GM23338 (cell line): ENCODE measurements around the gene XPNPEP2. TPM values are rescaled to one million over a fixed set of nuclear protein-coding genes. Genes with fewer than 3 reads are reported as not detected.

ENCODE experiments used
- ATAC-seq: fragments of 200-7000 bp; cut with Tn5 transposase; 3 replicates; pipeline ENCODE4 v1.9.1; 2020
- DNase-seq: peaks from one replicate; pipeline ENCODE4 v3.0.0-alpha.2; 2015; ENCODE audit warnings: low spot score
- H2AFZ ChIP-seq: fragments of 200-600 bp; sonication (generic); 2 replicates; pipeline ENCODE4 v1.8.0; 2016; ENCODE audit warnings: antibody characterized with exemption, mild to moderate bottlenecking, moderate library complexity
- H3F3A ChIP-seq: fragments of 200-600 bp; sonication (generic); replicated peaks from 2 replicates; pipeline ENCODE4 v1.8.0; 2017; ENCODE audit warnings: antibody characterized with exemption, mixed run types, low read depth
- H3K27ac ChIP-seq: fragments of 200-600 bp; sonication (generic); 2 replicates; pipeline ENCODE4 v1.6.1; 2016; ENCODE audit warnings: low read depth
- H3K27me3 ChIP-seq: fragments of 200-600 bp; sonication (generic); 2 replicates; pipeline ENCODE4 v1.8.0; 2016; ENCODE audit warnings: mild to moderate bottlenecking, mixed run types, moderate library complexity; ENCODE audit not compliant: insufficient read depth
- H3K36me3 ChIP-seq: fragments of 200-600 bp; sonication (generic); 2 replicates; pipeline ENCODE4 v1.8.0; 2016; ENCODE audit warnings: mild to moderate bottlenecking; ENCODE audit not compliant: insufficient read depth
- H3K4me1 ChIP-seq: fragments of 200-600 bp; sonication (generic); 2 replicates; pipeline ENCODE4 v1.8.0; 2016; ENCODE audit warnings: mild to moderate bottlenecking, moderate library complexity; ENCODE audit not compliant: insufficient read depth
- H3K4me2 ChIP-seq: fragments of 200-600 bp; sonication (generic); 2 replicates; pipeline ENCODE4 v1.7.1; 2017; ENCODE audit warnings: mixed run types
- H3K4me3 ChIP-seq: fragments of 200-600 bp; sonication (generic); 2 replicates; pipeline ENCODE4 v1.6.1; 2016; ENCODE audit warnings: mixed run types
- H3K79me2 ChIP-seq: fragments of 200-600 bp; sonication (generic); replicated peaks from 2 replicates; pipeline ENCODE4 v1.8.0; 2017; ENCODE audit warnings: mild to moderate bottlenecking; ENCODE audit not compliant: insufficient read depth
- H3K9me2 ChIP-seq: fragments of 200-600 bp; sonication (generic); 2 replicates; pipeline ENCODE4 v1.8.0; 2017; ENCODE audit not compliant: insufficient read depth
- H4K20me1 ChIP-seq: fragments of 200-600 bp; sonication (generic); replicated peaks from 2 replicates; pipeline ENCODE4 v1.8.0; 2017; ENCODE audit warnings: mild to moderate bottlenecking; ENCODE audit not compliant: insufficient read depth
- H3K27ac Mint-ChIP-seq: 2 replicates; pipeline ENCODE4 v1.8.0; 2020; ENCODE audit warnings: inconsistent platforms, mild to moderate bottlenecking, moderate library complexity, mixed read lengths
- H3K27me3 Mint-ChIP-seq: 3 replicates; pipeline ENCODE4 v1.8.0; 2022; ENCODE audit warnings: low read depth, mild to moderate bottlenecking, moderate library complexity, mixed read lengths, inconsistent platforms; ENCODE audit not compliant: insufficient read depth, poor library complexity
- H3K36me3 Mint-ChIP-seq: 3 replicates; pipeline ENCODE4 v1.8.0; 2021; ENCODE audit warnings: low read depth, mild to moderate bottlenecking, inconsistent platforms, moderate library complexity, mixed read lengths
- H3K4me1 Mint-ChIP-seq: 3 replicates; pipeline ENCODE4 v1.8.0; 2020; ENCODE audit warnings: mild to moderate bottlenecking, inconsistent platforms, mixed read lengths
- H3K4me3 Mint-ChIP-seq: 3 replicates; pipeline ENCODE4 v1.8.0; 2021; ENCODE audit warnings: moderate library complexity, mild to moderate bottlenecking, inconsistent platforms, mixed read lengths
- H3K9me3 Mint-ChIP-seq: 3 replicates; pipeline ENCODE4 v1.8.0; 2020; ENCODE audit warnings: moderate library complexity, mild to moderate bottlenecking, inconsistent platforms, mixed read lengths
- ETS1 ChIP-seq: IDR thresholded peaks from 2 replicates; pipeline ENCODE4 v1.6.1; 2016; ENCODE audit warnings: antibody characterized with exemption
- EZH2 ChIP-seq: fragments of 200-600 bp; sonication (generic); IDR thresholded peaks from one replicate; pipeline ENCODE4 v1.8.0; 2017; ENCODE audit warnings: antibody characterized with exemption, mild to moderate bottlenecking, low read depth; ENCODE audit not compliant: unreplicated experiment
- JUNB ChIP-seq: IDR thresholded peaks from one replicate; pipeline ENCODE4 v1.6.1; 2016; ENCODE audit warnings: antibody characterized with exemption; ENCODE audit not compliant: unreplicated experiment
- POLR2AphosphoS5 ChIP-seq: IDR thresholded peaks from 2 replicates; pipeline ENCODE4 v1.6.1; 2016; ENCODE audit warnings: antibody characterized with exemption, low read depth
- STAT1 ChIP-seq: IDR thresholded peaks from one replicate; pipeline ENCODE4 v1.6.1; 2016; ENCODE audit warnings: antibody characterized with exemption; ENCODE audit not compliant: unreplicated experiment
- ZNF114 ChIP-seq: fragments of 250-450 bp; sonication (Bioruptor Pico); IDR thresholded peaks from 2 replicates; pipeline ENCODE4 v1.5.0; 2020; ENCODE audit warnings: mild to moderate bottlenecking, moderate library complexity
- long read RNA-seq: library from polyadenylated mRNA; unstranded; transcript quantifications from one replicate; pipeline ENCODE4 v2.0.0, GENCODE V29; 2020; ENCODE audit not compliant: unreplicated experiment
- polyA plus RNA-seq: library from polyadenylated mRNA; unstranded; fragments of >200 nt; fragmentation: Nextera tagmentation; extraction: Ambion mirVana; gene quantifications from 2 replicates; pipeline ENCODE4 v1.2.1, GENCODE V29; 2016
- total RNA-seq: library from RNA; depleted of rRNA; stranded (reverse); fragments of >200 nt; shearing (Covaris generic); gene quantifications from 2 replicates; pipeline ENCODE4 v1.2.3, GENCODE V29; 2014; rRNA removed
- TF ChIP-seq, protein P1 (sequence below): fragments of 250-450 bp; sonication (Bioruptor Pico); IDR thresholded peaks from 2 replicates; pipeline ENCODE4 v1.5.0; 2020; ENCODE audit warnings: mild to moderate bottlenecking, moderate library complexity

XPNPEP2 gene, protein sequence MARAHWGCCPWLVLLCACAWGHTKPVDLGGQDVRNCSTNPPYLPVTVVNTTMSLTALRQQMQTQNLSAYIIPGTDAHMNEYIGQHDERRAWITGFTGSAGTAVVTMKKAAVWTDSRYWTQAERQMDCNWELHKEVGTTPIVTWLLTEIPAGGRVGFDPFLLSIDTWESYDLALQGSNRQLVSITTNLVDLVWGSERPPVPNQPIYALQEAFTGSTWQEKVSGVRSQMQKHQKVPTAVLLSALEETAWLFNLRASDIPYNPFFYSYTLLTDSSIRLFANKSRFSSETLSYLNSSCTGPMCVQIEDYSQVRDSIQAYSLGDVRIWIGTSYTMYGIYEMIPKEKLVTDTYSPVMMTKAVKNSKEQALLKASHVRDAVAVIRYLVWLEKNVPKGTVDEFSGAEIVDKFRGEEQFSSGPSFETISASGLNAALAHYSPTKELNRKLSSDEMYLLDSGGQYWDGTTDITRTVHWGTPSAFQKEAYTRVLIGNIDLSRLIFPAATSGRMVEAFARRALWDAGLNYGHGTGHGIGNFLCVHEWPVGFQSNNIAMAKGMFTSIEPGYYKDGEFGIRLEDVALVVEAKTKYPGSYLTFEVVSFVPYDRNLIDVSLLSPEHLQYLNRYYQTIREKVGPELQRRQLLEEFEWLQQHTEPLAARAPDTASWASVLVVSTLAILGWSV
- total RNA-seq = not detected in 2 replicates
- not detected in 2 replicates for polyA plus RNA-seq
- long read RNA-seq = 0 reads

DNA sequence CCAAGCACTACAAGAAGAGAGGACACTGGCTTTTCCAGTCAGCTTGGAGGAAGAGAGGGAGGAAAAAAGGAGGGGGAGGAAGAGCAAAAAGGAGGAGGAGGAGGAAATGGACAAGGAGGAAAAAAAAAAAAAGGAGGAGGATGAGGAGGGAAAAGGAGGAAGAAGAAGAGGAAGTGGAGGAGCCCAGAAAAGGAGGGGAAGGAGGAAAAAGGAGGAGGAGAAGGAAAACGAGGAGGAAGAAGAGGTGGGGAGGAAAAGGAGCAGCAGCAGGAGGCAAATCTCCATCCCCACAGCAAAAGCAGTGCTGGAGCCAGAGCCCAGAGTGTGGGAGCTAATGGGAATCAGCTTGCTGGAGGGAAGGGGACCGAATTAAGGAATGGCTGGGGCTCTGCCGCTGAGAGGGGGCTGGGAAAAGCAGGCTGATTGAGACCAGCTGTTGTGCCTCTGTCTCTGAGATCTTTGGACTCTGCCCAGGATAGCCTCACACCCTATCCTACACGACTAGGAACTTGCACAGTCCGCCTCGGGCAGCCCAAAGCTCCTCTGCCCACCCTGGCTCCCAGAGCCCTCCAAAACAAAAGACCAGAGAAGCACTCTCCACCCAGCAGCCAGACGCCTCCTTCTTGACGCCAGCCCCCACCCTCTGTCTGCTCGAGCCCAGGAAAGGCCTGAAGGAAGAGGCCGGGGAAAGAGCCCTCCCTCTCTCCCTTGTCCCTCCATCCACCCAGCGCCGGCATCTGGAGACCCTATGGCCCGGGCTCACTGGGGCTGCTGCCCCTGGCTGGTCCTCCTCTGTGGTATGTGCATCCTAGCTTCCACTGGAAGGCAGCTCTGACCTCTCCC, at the start of gene XPNPEP2:
TSS of gene XPNPEP2 (plus strand) at position 514 of the 843 bp plus-strand sequence. CDS start at position 749, 235 bp downstream.
- ATAC-seq = peak; percentile 50
- no peaks in the 10 kb centered on the region for H3K36me3 Mint-ChIP-seq
- H3K27ac Mint-ChIP-seq = no peak within 1 kb of the TSS

More for the DNA sequence above, at the start of gene XPNPEP2:
- Histone ChIP-seq H3K9me2 (no peaks in the 10 kb centered on the region), H3K36me3 (no peaks in the 10 kb centered on the region), H3K4me1 (no peaks in the 10 kb centered on the region; the same call in 1 of the 2 replicates), H3K27me3 (no peaks in the 10 kb centered on the region), H2AFZ (peak within 1 kb of the TSS; percentile 52; the same call in 1 of the 2 replicates), H4K20me1 (no peaks in the 10 kb centered on the region), H3K4me2 (no peak within 1 kb of the TSS), H3K27ac (no peak within 1 kb of the TSS), H3K4me3 (no peak within 1 kb of the TSS), H3K79me2 (no peaks in the 10 kb centered on the region), H3F3A (no peaks in the 10 kb centered on the region)
- peaks cover 23% of the 10 kb centered on the region for H3K4me1 Mint-ChIP-seq
- peaks cover 6% of the 10 kb centered on the region for H3K27me3 Mint-ChIP-seq
- TF ChIP-seq STAT1 (no peak), ETS1 (no peak), POLR2AphosphoS5 (no peak), JUNB (no peak), ZNF114 (CRISPR knock-in tag) (no peak), EZH2 (no peak)
- TF ChIP-seq, protein P1, sequence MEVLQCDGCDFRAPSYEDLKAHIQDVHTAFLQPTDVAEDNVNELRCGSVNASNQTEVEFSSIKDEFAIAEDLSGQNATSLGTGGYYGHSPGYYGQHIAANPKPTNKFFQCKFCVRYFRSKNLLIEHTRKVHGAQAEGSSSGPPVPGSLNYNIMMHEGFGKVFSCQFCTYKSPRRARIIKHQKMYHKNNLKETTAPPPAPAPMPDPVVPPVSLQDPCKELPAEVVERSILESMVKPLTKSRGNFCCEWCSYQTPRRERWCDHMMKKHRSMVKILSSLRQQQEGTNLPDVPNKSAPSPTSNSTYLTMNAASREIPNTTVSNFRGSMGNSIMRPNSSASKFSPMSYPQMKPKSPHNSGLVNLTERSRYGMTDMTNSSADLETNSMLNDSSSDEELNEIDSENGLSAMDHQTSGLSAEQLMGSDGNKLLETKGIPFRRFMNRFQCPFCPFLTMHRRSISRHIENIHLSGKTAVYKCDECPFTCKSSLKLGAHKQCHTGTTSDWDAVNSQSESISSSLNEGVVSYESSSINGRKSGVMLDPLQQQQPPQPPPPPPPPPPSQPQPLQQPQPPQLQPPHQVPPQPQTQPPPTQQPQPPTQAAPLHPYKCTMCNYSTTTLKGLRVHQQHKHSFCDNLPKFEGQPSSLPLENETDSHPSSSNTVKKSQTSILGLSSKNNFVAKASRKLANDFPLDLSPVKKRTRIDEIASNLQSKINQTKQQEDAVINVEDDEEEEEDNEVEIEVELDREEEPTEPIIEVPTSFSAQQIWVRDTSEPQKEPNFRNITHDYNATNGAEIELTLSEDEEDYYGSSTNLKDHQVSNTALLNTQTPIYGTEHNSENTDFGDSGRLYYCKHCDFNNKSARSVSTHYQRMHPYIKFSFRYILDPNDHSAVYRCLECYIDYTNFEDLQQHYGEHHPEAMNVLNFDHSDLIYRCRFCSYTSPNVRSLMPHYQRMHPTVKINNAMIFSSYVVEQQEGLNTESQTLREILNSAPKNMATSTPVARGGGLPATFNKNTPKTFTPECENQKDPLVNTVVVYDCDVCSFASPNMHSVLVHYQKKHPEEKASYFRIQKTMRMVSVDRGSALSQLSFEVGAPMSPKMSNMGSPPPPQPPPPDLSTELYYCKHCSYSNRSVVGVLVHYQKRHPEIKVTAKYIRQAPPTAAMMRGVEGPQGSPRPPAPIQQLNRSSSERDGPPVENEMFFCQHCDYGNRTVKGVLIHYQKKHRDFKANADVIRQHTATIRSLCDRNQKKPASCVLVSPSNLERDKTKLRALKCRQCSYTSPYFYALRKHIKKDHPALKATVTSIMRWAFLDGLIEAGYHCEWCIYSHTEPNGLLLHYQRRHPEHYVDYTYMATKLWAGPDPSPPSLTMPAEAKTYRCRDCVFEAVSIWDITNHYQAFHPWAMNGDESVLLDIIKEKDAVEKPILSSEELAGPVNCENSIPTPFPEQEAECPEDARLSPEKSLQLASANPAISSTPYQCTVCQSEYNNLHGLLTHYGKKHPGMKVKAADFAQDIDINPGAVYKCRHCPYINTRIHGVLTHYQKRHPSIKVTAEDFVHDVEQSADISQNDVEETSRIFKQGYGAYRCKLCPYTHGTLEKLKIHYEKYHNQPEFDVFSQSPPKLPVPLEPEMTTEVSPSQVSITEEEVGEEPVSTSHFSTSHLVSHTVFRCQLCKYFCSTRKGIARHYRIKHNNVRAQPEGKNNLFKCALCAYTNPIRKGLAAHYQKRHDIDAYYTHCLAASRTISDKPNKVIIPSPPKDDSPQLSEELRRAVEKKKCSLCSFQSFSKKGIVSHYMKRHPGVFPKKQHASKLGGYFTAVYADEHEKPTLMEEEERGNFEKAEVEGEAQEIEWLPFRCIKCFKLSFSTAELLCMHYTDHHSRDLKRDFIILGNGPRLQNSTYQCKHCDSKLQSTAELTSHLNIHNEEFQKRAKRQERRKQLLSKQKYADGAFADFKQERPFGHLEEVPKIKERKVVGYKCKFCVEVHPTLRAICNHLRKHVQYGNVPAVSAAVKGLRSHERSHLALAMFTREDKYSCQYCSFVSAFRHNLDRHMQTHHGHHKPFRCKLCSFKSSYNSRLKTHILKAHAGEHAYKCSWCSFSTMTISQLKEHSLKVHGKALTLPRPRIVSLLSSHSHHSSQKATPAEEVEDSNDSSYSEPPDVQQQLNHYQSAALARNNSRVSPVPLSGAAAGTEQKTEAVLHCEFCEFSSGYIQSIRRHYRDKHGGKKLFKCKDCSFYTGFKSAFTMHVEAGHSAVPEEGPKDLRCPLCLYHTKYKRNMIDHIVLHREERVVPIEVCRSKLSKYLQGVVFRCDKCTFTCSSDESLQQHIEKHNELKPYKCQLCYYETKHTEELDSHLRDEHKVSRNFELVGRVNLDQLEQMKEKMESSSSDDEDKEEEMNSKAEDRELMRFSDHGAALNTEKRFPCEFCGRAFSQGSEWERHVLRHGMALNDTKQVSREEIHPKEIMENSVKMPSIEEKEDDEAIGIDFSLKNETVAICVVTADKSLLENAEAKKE (CRISPR knock-in tag) = no peak
- peak within 1 kb of the TSS; percentile 21; the same call in 1 of the 3 replicates for H3K4me3 Mint-ChIP-seq
- DNase-seq = peak; percentile 22
- no peaks in the 10 kb centered on the region for H3K9me3 Mint-ChIP-seq
